Natural killer cell (primary cell): ENCODE data around the gene DNASE1L2. TPM values are rescaled to one million over a fixed set of nuclear protein-coding genes. Genes with fewer than 3 reads are reported as not detected.

ENCODE experiments used
- ATAC-seq, 3 donors: fragments of 150-1000 bp in 2 of 3; fragments of 200-7000 bp in 1 of 3; cut with Tn5 transposase; 1 replicate in 1 of 3; 2 replicates in 2 of 3; pipeline ENCODE4 v1.10.0; 2021; ENCODE audit warnings: mild to moderate bottlenecking in 2 of 3, moderate library complexity in 2 of 3
- DNase-seq, 2 donors: peaks; one replicate each; pipeline versions ENCODE4 v3.0.0 to v3.0.0-alpha.2; 2013 to 2021; ENCODE audit warnings: mixed read lengths in 1 of 2
- H3K27ac ChIP-seq: one replicate; pipeline ENCODE4 v1.5.1; 2013; ENCODE audit warnings: mild to moderate bottlenecking, low read length
- H3K27me3 ChIP-seq: one replicate; pipeline ENCODE4 v1.6.1; 2013; ENCODE audit warnings: low read length; ENCODE audit not compliant: control insufficient read depth, insufficient read depth
- H3K36me3 ChIP-seq: one replicate; pipeline ENCODE4 v1.6.1; 2013; ENCODE audit warnings: low read length; ENCODE audit not compliant: control insufficient read depth, insufficient read depth
- H3K4me1 ChIP-seq: one replicate; pipeline ENCODE4 v1.6.1; 2013; ENCODE audit warnings: low read length; ENCODE audit not compliant: control insufficient read depth, insufficient read depth
- H3K4me3 ChIP-seq: one replicate; pipeline ENCODE4 v1.5.1; 2013; ENCODE audit warnings: low read length
- H3K9me3 ChIP-seq: one replicate; pipeline ENCODE4 v1.6.1; 2013; ENCODE audit warnings: low read length; ENCODE audit not compliant: control insufficient read depth, insufficient read depth
- H3K27ac Mint-ChIP-seq, 2 donors: one replicate each; pipeline ENCODE4 v1.8.0; 2022; ENCODE audit warnings: mild to moderate bottlenecking in 2 of 2, mixed read lengths in 2 of 2, moderate library complexity in 1 of 2
- H3K27me3 Mint-ChIP-seq, 2 donors: one replicate each; pipeline ENCODE4 v1.8.0; 2022; ENCODE audit warnings: low read depth in 2 of 2, mixed read lengths in 2 of 2
- H3K36me3 Mint-ChIP-seq: one replicate; pipeline ENCODE4 v1.8.0; 2022; ENCODE audit warnings: mixed read lengths
- H3K4me1 Mint-ChIP-seq, 2 donors: one replicate each; pipeline ENCODE4 v1.8.0; 2022; ENCODE audit warnings: mixed read lengths in 2 of 2
- H3K4me3 Mint-ChIP-seq: one replicate; pipeline ENCODE4 v1.8.0; 2022; ENCODE audit warnings: mild to moderate bottlenecking, moderate library complexity, mixed read lengths
- H3K9me3 Mint-ChIP-seq, 2 donors: one replicate each; pipeline ENCODE4 v1.8.0; 2022; ENCODE audit warnings: mixed read lengths in 2 of 2
- whole genome bisulfite sequencing: methylation state at CpG from one replicate; pipeline ENCODE4 v1.1.7; 2013; ENCODE audit warnings: missing lambda C conversion rate; ENCODE audit not compliant: insufficient coverage; 5-methylcytosine and 5-hydroxymethylcytosine counted together
- intact Hi-C: fragments of 100-400 bp; cut with micrococcal nuclease; formaldehyde crosslinking; loops from one replicate; pipeline ENCODE4 v1.14.2; 2022
- total RNA-seq, 4 donors: library from RNA; stranded (reverse); fragments of 120-200 nt in 1 of 4; gene quantifications; one replicate each; pipeline versions ENCODE4 v1.2.3 to v1.2.4, GENCODE V29; 2013 to 2022
- TF ChIP-seq, protein P1 (sequence below): fragments of 200-600 bp; IDR thresholded peaks from one replicate; pipeline ENCODE4 v1.8.0; 2022; ENCODE audit warnings: antibody characterized with exemption

Gene DNASE1L2
- total RNA-seq, 3 donors from 2014 or later (not counting 1 experiment from before 2014, with no cell fraction given): 0.19 to 1.4 (median 0.77) TPM

DNA sequence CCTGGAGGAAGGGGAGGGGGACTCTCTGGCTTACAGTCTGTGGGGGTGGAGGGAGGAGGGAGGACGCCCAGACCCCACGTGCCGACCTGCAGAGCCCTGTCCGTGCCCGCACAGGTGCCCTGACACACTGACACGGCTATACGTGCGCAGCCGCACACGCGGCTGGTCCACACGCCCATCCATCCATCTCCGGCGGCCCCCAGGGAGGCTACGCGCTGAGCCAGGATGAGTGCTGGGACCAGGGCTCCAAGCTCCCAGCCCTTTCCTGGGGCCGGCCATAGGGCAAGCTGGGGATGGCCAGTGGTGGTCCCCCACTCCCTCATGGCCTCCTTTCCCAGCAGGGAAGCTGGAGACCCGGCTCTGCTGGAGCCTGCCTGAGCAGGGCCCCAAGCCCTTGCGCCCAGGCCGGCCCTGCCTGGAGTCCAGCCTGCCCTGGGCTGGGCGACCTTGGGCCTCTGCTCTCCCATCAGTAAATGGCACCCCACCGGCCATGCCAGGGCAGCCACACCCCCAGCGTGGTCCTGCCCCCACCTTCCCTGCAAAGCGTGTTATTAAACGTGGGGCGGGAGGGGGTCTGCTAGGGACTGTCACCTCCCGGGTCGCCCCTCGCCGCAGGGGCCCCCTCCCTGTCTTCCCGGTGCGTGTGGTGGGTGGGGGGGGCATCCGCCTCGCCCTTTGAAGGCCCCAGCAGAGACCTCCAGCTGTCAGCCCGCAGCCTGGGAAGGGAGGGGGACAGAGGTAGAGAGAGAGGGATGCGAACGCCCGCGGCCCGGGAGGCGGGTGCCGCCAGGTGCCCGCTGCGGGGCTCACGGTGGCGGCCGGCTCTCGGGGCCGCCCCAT lies 40.7 kb upstream of the DNASE1L2 start:
- Histone ChIP-seq H3K4me3 (no peak overlapping the region), H3K27me3 (peaks cover 39% of the 10 kb centered on the region), H3K36me3 (no peaks in the 10 kb centered on the region), H3K4me1 (peaks cover 15% of the 10 kb centered on the region), H3K9me3 (no peaks in the 10 kb centered on the region), H3K27ac (no peak overlapping the region)
- Mint-ChIP-seq H3K9me3 (no peaks in the 10 kb centered on the region), H3K4me3 (peak overlapping the region; percentile 62), H3K4me1 (peaks cover 0 to 5% of the 10 kb centered on the region in 2 donors), H3K36me3 (no peaks in the 10 kb centered on the region), H3K27ac (no peak overlapping the region), H3K27me3 (peaks cover 11 to 25% of the 10 kb centered on the region in 2 donors)
- TF ChIP-seq, protein P1, sequence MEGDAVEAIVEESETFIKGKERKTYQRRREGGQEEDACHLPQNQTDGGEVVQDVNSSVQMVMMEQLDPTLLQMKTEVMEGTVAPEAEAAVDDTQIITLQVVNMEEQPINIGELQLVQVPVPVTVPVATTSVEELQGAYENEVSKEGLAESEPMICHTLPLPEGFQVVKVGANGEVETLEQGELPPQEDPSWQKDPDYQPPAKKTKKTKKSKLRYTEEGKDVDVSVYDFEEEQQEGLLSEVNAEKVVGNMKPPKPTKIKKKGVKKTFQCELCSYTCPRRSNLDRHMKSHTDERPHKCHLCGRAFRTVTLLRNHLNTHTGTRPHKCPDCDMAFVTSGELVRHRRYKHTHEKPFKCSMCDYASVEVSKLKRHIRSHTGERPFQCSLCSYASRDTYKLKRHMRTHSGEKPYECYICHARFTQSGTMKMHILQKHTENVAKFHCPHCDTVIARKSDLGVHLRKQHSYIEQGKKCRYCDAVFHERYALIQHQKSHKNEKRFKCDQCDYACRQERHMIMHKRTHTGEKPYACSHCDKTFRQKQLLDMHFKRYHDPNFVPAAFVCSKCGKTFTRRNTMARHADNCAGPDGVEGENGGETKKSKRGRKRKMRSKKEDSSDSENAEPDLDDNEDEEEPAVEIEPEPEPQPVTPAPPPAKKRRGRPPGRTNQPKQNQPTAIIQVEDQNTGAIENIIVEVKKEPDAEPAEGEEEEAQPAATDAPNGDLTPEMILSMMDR: no peak
- DNase-seq (no peak), ATAC-seq (peak in 1 of 3 donors; percentile 13)
- intact Hi-C loops: no loop called here
- 4% methylated on average over 49 of the region's 49 CpGs for WGBS

DNA sequence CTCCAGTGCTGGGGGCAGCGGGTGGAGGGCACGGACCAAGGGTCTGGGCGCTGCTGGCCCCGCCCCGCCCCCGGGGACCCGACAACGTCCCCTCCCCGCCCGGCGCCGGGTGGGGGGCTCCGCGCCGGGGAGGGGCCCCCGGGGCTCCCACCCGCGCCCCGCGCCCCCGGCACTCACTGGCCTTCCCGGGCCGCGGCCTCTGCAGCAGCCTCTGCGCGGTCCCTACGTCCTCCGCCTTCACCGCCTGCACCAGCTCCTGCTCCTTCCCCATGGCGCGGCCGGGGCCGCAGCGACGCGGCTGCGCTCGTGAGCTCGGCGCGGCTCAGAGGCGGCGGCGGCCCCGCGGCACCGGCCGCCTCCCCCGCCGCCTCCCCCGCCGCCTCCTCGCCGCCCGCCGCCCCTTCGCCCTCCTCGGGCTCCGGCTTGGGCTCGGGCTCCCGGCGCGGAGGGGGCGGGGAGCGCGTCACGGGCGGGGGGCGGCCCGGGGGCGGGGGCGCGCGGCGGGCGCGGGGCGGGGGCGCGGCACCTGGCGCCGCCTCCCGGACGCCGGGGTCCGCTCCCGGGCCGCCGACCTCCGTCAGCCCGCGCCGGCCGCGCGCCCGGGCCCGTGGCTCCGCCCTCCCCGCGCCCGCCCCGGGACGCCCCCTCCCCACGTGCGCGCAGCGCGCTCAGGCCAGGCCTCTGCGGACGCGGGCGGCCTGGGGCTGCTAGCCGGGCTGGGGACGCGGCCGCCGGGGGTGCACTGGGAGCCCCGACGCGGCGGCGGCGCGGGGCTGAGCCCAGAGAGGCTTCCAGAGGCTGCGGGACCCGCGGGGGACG lies 39.9 kb upstream of the DNASE1L2 start, which contains the start of gene CASKIN1:
TSS of gene CASKIN1 (minus strand) at position 444 of the 819 bp plus-strand sequence. CDS start at position 271, 173 bp downstream.
- peaks cover 15% of the 10 kb centered on the region for H3K4me1 ChIP-seq
- intact Hi-C loops: no loop called here
- Mint-ChIP-seq H3K4me1 (peaks cover 0 to 5% of the 10 kb centered on the region in 2 donors), H3K4me3 (peak within 1 kb of the TSS; percentile 77), H3K36me3 (no peaks in the 10 kb centered on the region), H3K27ac (no peak within 1 kb of the TSS), H3K27me3 (peaks cover 11 to 25% of the 10 kb centered on the region in 2 donors), H3K9me3 (no peaks in the 10 kb centered on the region)
- H3K4me3 ChIP-seq: no peak within 1 kb of the TSS
- under 1% methylated on average over 129 of the region's 129 CpGs for WGBS
- H3K9me3 ChIP-seq: no peaks in the 10 kb centered on the region
- DNase-seq (peak in 1 of 2 donors; percentile 58), ATAC-seq (peak; percentile 34 to 71 (median 67))
- TF ChIP-seq, protein P1: no peak
- H3K36me3 ChIP-seq: no peaks in the 10 kb centered on the region
- peaks cover 39% of the 10 kb centered on the region for H3K27me3 ChIP-seq
- H3K27ac ChIP-seq: no peak within 1 kb of the TSS

DNA sequence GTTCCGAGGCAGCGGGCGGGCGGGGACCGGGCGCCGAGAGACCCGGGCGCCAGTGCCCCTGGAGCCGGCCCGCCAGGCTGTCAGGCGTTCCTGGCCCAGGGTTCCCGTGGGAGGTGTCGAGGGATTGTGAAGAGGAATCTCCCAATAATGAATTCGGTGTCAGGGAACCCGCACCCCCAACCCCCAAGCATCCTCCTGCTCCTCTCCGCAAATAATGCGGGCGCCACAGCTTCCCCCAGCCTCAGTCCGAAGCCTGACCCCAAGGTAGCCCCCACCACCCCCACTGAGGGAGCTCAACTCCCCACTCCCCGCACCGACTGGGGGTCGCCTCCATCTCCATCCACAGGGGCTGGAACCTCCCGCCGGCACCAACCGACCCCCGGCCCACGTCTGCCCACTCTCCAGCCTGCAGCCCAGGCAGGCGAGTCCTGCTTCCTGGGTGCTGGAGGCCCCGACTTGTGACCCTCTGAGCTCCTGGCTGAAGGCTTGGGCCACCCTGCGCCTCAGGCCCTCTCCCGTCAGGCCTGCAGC lies 39.2 kb upstream of the DNASE1L2 start:
- Mint-ChIP-seq H3K27me3 (peaks cover 11 to 26% of the 10 kb centered on the region in 2 donors), H3K27ac (no peak overlapping the region), H3K9me3 (no peaks in the 10 kb centered on the region), H3K4me1 (peaks cover 0 to 5% of the 10 kb centered on the region in 2 donors), H3K36me3 (no peaks in the 10 kb centered on the region), H3K4me3 (peak overlapping the region; percentile 77)
- Histone ChIP-seq H3K27me3 (peaks cover 39% of the 10 kb centered on the region), H3K27ac (no peak overlapping the region), H3K4me1 (peaks cover 15% of the 10 kb centered on the region), H3K9me3 (no peaks in the 10 kb centered on the region), H3K36me3 (no peaks in the 10 kb centered on the region), H3K4me3 (no peak overlapping the region)
- TF ChIP-seq, protein P1: no peak
- no peak for DNase-seq
- intact Hi-C loops: no loop called here
- ATAC-seq: no peak
- 25% methylated on average over 32 of the region's 32 CpGs for WGBS
